H1 (cell line): ENCODE data around the gene C5orf34. TPM values are rescaled to one million over a fixed set of nuclear protein-coding genes. Genes with fewer than 3 reads are reported as not detected.

Experiments used
- CTCF ChIA-PET: fragments of 300-600 bp; sonication (Branson Sonifier 250); formaldehyde crosslinking; loops from one replicate; lab custom pipeline; 2021; ENCODE audit not compliant: partially characterized antibody; lab: Charles Lee
- POLR2A ChIA-PET: fragments of 300-600 bp; sonication (Branson Sonifier 250); formaldehyde crosslinking; loops from one replicate; lab custom pipeline; 2021; ENCODE audit warnings: inconsistent platforms; ENCODE audit not compliant: partially characterized antibody; lab: Charles Lee
- DNase-seq, 2 experiments: peaks; one replicate each; pipeline versions ENCODE4 v3.0.0 to v3.0.0-alpha.2; 2010 to 2022; ENCODE audit warnings: low spot score in 2 of 2, low read depth in 1 of 2, mixed read lengths in 1 of 2
- FAIRE-seq: peaks from 2 replicates; lab custom pipeline; 2011; peaks lifted over from hg19 to GRCh38; lab: Jason Lieb, UNC
- H2AFZ ChIP-seq: 2 replicates; pipeline ENCODE4 v1.8.1; 2012; ENCODE audit warnings: low read length, inconsistent platforms
- H2AK5ac ChIP-seq: 2 replicates; pipeline ENCODE4 v1.6.1; 2013; ENCODE audit warnings: low read depth, low read length
- H2BK120ac ChIP-seq: replicated peaks from 2 replicates; pipeline ENCODE3; 2013; ENCODE audit warnings: low read depth, low read length, inconsistent platforms
- H2BK12ac ChIP-seq: 2 replicates; pipeline ENCODE4 v1.6.1; 2013; ENCODE audit warnings: low read depth, low read length
- H2BK15ac ChIP-seq: 2 replicates; pipeline ENCODE4 v1.6.1; 2013; ENCODE audit warnings: low read length
- H2BK20ac ChIP-seq: 2 replicates; pipeline ENCODE4 v1.6.1; 2013; ENCODE audit warnings: low read length
- H2BK5ac ChIP-seq: 2 replicates; pipeline ENCODE4 v1.6.1; 2013; ENCODE audit warnings: low read depth, low read length
- H3K14ac ChIP-seq: 2 replicates; pipeline ENCODE4 v1.6.1; 2013; ENCODE audit warnings: inconsistent platforms; ENCODE audit not compliant: insufficient read length
- H3K18ac ChIP-seq: 2 replicates; pipeline ENCODE4 v1.6.1; 2013; ENCODE audit warnings: low read length; ENCODE audit errors: extremely low read depth
- H3K23ac ChIP-seq: 2 replicates; pipeline ENCODE4 v1.6.1; 2013; ENCODE audit warnings: inconsistent platforms; ENCODE audit not compliant: insufficient read length
- H3K23me2 ChIP-seq: 2 replicates; pipeline ENCODE4 v1.6.1; 2013; ENCODE audit warnings: low read depth, low read length
- H3K27ac ChIP-seq: 2 replicates; pipeline ENCODE4 v1.6.1; 2011; ENCODE audit warnings: low read depth, low read length, inconsistent platforms
- H3K27me3 ChIP-seq, 4 experiments: replicated peaks in 1 of 4; 1 replicate in 1 of 4; 2 replicates in 3 of 4; pipeline versions ENCODE4 v1.6.1 to v1.8.1; 2011 to 2013; ENCODE audit warnings: low read length in 3 of 4, mild to moderate bottlenecking in 3 of 4, inconsistent platforms in 2 of 4, mixed read lengths in 2 of 4, moderate library complexity in 1 of 4; ENCODE audit not compliant: control insufficient read depth in 3 of 4, insufficient read depth in 3 of 4; ENCODE audit errors: extremely low read depth in 1 of 4
- H3K36me3 ChIP-seq, 4 experiments: 2 replicates each; pipeline versions ENCODE4 v1.6.1 to v1.8.1; 2011 to 2013; ENCODE audit warnings: mild to moderate bottlenecking in 4 of 4, low read length in 3 of 4, moderate library complexity in 2 of 4, control low read depth in 1 of 4, inconsistent platforms in 1 of 4; ENCODE audit not compliant: insufficient read depth in 4 of 4, control insufficient read depth in 2 of 4
- H3K4ac ChIP-seq: replicated peaks from 2 replicates; pipeline ENCODE3; 2013; ENCODE audit warnings: low read length, low read depth, mixed read lengths, inconsistent platforms; ENCODE audit not compliant: insufficient read length
- H3K4me1 ChIP-seq, 4 experiments: replicated peaks in 1 of 4; 1 replicate in 1 of 4; 2 replicates in 3 of 4; pipeline versions ENCODE4 v1.6.1 to v1.8.1; 2011 to 2013; ENCODE audit warnings: low read length in 3 of 4, inconsistent platforms in 2 of 4, mixed read lengths in 1 of 4; ENCODE audit not compliant: insufficient read depth in 4 of 4, control insufficient read depth in 3 of 4
- H3K4me2 ChIP-seq, 2 experiments: 2 replicates each; pipeline versions ENCODE4 v1.6.1 to v1.8.1; 2011 to 2013; ENCODE audit warnings: low read depth in 2 of 2, low read length in 2 of 2, control low read depth in 1 of 2, inconsistent platforms in 1 of 2, mild to moderate bottlenecking in 1 of 2; ENCODE audit not compliant: insufficient read depth in 1 of 2
- H3K4me3 ChIP-seq, 4 experiments: fragments of 200-600, 300-600 bp in 1 of 4; sonication (generic), shearing (Covaris generic), sonication (Bioruptor Twin) in 1 of 4; 2 replicates each; pipeline versions ENCODE4 v1.5.1 to v1.8.1; 2011 to 2016; ENCODE audit warnings: low read length in 4 of 4, low read depth in 3 of 4, control low read depth in 2 of 4, inconsistent platforms in 2 of 4, mild to moderate bottlenecking in 2 of 4, mixed read lengths in 1 of 4, moderate library complexity in 1 of 4; ENCODE audit not compliant: insufficient read depth in 2 of 4; ENCODE audit errors: extremely low read depth in 1 of 4
- H3K56ac ChIP-seq: replicated peaks from 2 replicates; pipeline ENCODE3; 2013; ENCODE audit warnings: low read depth, mild to moderate bottlenecking, mixed read lengths, low read length, inconsistent platforms; ENCODE audit not compliant: insufficient read length
- H3K79me1 ChIP-seq: 2 replicates; pipeline ENCODE4 v1.6.1; 2013; ENCODE audit warnings: low read depth, low read length, control low read depth
- H3K79me2 ChIP-seq, 2 experiments: 2 replicates each; pipeline versions ENCODE4 v1.6.1 to v1.8.1; 2012 to 2013; ENCODE audit warnings: low read length in 2 of 2, mild to moderate bottlenecking in 2 of 2, inconsistent platforms in 1 of 2; ENCODE audit not compliant: insufficient read depth in 2 of 2, control insufficient read depth in 1 of 2
- H3K9ac ChIP-seq, 4 experiments: replicated peaks in 1 of 4; 1 replicate in 1 of 4; 2 replicates in 3 of 4; pipeline versions ENCODE4 v1.6.1 to v1.8.1; 2011 to 2013; ENCODE audit warnings: low read depth in 3 of 4, low read length in 3 of 4, control low read depth in 2 of 4, mild to moderate bottlenecking in 2 of 4, moderate library complexity in 2 of 4, inconsistent platforms in 1 of 4; ENCODE audit errors: extremely low read depth in 1 of 4
- H3K9me3 ChIP-seq, 2 experiments: 2 replicates each; pipeline versions ENCODE4 v1.6.1 to v1.8.1; 2012 to 2013; ENCODE audit warnings: mild to moderate bottlenecking in 2 of 2, moderate library complexity in 2 of 2, control low read depth in 1 of 2, inconsistent platforms in 1 of 2, low read depth in 1 of 2, low read length in 1 of 2, mixed read lengths in 1 of 2; ENCODE audit not compliant: insufficient read depth in 2 of 2
- H4K20me1 ChIP-seq, 2 experiments: replicated peaks in 1 of 2; 2 replicates each; pipeline versions ENCODE3 to v1.8.1; 2011 to 2013; ENCODE audit warnings: inconsistent platforms in 2 of 2, low read length in 2 of 2, mild to moderate bottlenecking in 1 of 2; ENCODE audit not compliant: insufficient read depth in 2 of 2, control insufficient read depth in 1 of 2
- H4K5ac ChIP-seq: 2 replicates; pipeline ENCODE4 v1.6.1; 2013; ENCODE audit warnings: low read length, low read depth, mixed read lengths, inconsistent platforms; ENCODE audit not compliant: insufficient read length
- H4K8ac ChIP-seq: 2 replicates; pipeline ENCODE4 v1.8.0; 2013; ENCODE audit warnings: mild to moderate bottlenecking, moderate library complexity, low read length, inconsistent platforms; ENCODE audit not compliant: insufficient read depth; ENCODE audit errors: extremely low read depth
- H4K91ac ChIP-seq: replicated peaks from 2 replicates; pipeline ENCODE3; 2013; ENCODE audit warnings: low read length, mixed read lengths, inconsistent platforms; ENCODE audit not compliant: insufficient read length
- EZH2 ChIP-seq: fragments of 200-600 bp; sonication (generic); IDR thresholded peaks from 2 replicates; pipeline ENCODE4 v1.7.1; 2012; ENCODE audit warnings: low read depth, mild to moderate bottlenecking, moderate library complexity, low read length, inconsistent platforms; ENCODE audit not compliant: severe bottlenecking
- MAFK ChIP-seq: IDR thresholded peaks from 2 replicates; pipeline ENCODE4 v1.6.1; 2012; ENCODE audit warnings: low read depth, mild to moderate bottlenecking, improper control_type of control experiment, low read length
- RAD21 ChIP-seq, 2 experiments: IDR thresholded peaks in 1 of 2; conservative IDR thresholded peaks in 1 of 2; 2 replicates each; pipeline ENCODE4 v1.6.1; 2011; ENCODE audit warnings: low read depth in 2 of 2, low read length in 2 of 2, improper control_type of control experiment in 1 of 2, inconsistent platforms in 1 of 2, mild to moderate bottlenecking in 1 of 2, moderate library complexity in 1 of 2
- SIRT6 ChIP-seq: IDR thresholded peaks from one replicate; pipeline ENCODE4 v1.7.1; 2012; ENCODE audit warnings: low read length, inconsistent platforms
- TAF1 ChIP-seq: IDR thresholded peaks from 2 replicates; pipeline ENCODE4 v1.6.1; 2011; ENCODE audit warnings: mild to moderate bottlenecking, low read depth, low read length
- TAF7 ChIP-seq: optimal IDR thresholded peaks from 2 replicates; pipeline ENCODE3; 2011; ENCODE audit warnings: low read depth, mild to moderate bottlenecking, inconsistent platforms, low read length, moderate library complexity, borderline replicate concordance
- WGBS, 2 experiments: shearing (Covaris generic) in 1 of 2; methylation state at CpG; one replicate each; pipeline versions ENCODE4 v1.1.6 to v1.1.7; 2013 to 2015; ENCODE audit warnings: low lambda C conversion rate in 2 of 2, mixed read lengths in 2 of 2, inconsistent platforms in 1 of 2, low coverage in 1 of 2, missing lambda C conversion rate in 1 of 2; ENCODE audit not compliant: insufficient replicate concordance in 2 of 2, insufficient coverage in 1 of 2, insufficient read length in 1 of 2; ENCODE audit errors: extremely low coverage in 1 of 2, missing lambda C conversion rate in 1 of 2; 5-methylcytosine and 5-hydroxymethylcytosine counted together
- polyA plus RNA-seq, 7 experiments: library from polyadenylated mRNA; depleted of rRNA in 3 of 7; stranded (reverse) in 5 of 7; unstranded in 2 of 7; fragments of >200 nt in 5 of 7; fragments of 200-250 nt in 2 of 7; gene quantifications; 1 replicate in 5 of 7; 2 replicates in 1 of 7; 4 replicates in 1 of 7; pipeline versions ENCODE4 v1.2.1 to v1.2.3, GENCODE V29; 2011 to 2013; ENCODE audit warnings: missing spikeins in 2 of 7, mixed read lengths in 2 of 7
- total RNA-seq: library from RNA; stranded (reverse); fragmentation: NEBNext Ultra II Directional; extraction: Animal tissue kit (Norgen Biotek cat#: 25700); gene quantifications from 2 replicates; pipeline ENCODE4 v1.2.1, GENCODE V29; 2021
- TF ChIP-seq, protein P1 (sequence below): IDR thresholded peaks from 2 replicates; pipeline ENCODE4 v1.6.1; 2012; ENCODE audit warnings: low read length, inconsistent platforms

Gene C5orf34
- total and polyA plus RNA-seq, 2 of the 8 experiments (the other 6 are each of a cell fraction or from before 2014, with no cell fraction given) = 6.8 to 8.6 TPM

DNA sequence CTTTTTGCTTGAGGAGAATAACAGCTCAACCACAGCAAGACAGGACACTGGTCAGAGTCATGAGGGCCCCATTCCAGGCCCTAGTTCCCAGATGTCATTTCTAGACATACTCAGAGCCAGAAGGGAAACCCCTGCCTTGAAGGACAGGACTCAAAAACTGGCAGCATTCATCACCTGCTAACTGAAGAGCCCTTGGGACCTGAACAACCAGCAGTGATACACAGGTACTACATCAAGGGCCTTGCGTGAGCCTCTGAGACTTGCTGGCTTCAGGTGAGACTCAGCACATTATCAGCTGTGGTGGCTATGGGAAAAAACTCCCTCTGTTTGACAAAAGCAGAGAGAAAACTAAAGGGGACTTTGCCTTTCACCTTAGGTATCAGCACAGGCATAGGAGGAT, 53.9 kb downstream of the C5orf34 start:
- H3K27ac ChIP-seq = no peak overlapping the region
- H3K14ac ChIP-seq = no peak overlapping the region
- ChIA-PET CTCF (interaction anchor here (0.5 kb wide), 1 partner anchor 41 kb away, joined by 3 read pairs; no protein-coding TSS in a partner anchor), POLR2A (no interaction called here)
- H3K23me2 ChIP-seq = no peaks in the 10 kb centered on the region
- H2BK12ac ChIP-seq = no peak overlapping the region
- no peak for DNase-seq
- no peak overlapping the region for H2AK5ac ChIP-seq
- H3K9ac ChIP-seq = no peak overlapping the region
- no peak overlapping the region for H4K8ac ChIP-seq
- H3K79me2 ChIP-seq = peaks cover 0 to 4% of the 10 kb centered on the region in 2 experiments; a peak in 1 of 4 replicates
- no peak overlapping the region for H3K4ac ChIP-seq
- no peaks in the 10 kb centered on the region for H3K27me3 ChIP-seq
- H3K9me3 ChIP-seq = peaks cover 9 to 10% of the 10 kb centered on the region in 2 experiments
- H3K4me2 ChIP-seq = no peak overlapping the region
- no peaks in the 10 kb centered on the region for H3K4me1 ChIP-seq
- no peak overlapping the region for H2BK20ac ChIP-seq
- H2AFZ ChIP-seq = no peak overlapping the region
- no peak overlapping the region for H2BK120ac ChIP-seq
- WGBS, 2 experiments = 94% methylated on average over 1 of the region's 1 CpG; no CpG with 5 or more reads in 1 of the 2 experiments
- peaks cover 0 to 4% (median 0%) of the 10 kb centered on the region in 4 experiments; a peak in 2 of 8 replicates for H3K36me3 ChIP-seq
- H2BK15ac ChIP-seq = no peak overlapping the region
- no peak overlapping the region for H2BK5ac ChIP-seq
- no peak overlapping the region for H4K5ac ChIP-seq
- H3K23ac ChIP-seq = no peak overlapping the region
- H4K91ac ChIP-seq = no peak overlapping the region
- no peak overlapping the region for H3K4me3 ChIP-seq
- no peak for FAIRE-seq
- no peaks in the 10 kb centered on the region for H3K79me1 ChIP-seq
- H3K18ac ChIP-seq = no peak overlapping the region
- no peak overlapping the region for H3K56ac ChIP-seq
- no peaks in the 10 kb centered on the region for H4K20me1 ChIP-seq
- TF ChIP-seq TAF7 (no peak), TAF1 (no peak), MAFK (no peak), RAD21 (IDR thresholded peaks at IDR 0.05 in 1 of 2, conservative IDR thresholded peaks at IDR 0.05 in 1 of 2; ENCODE audit: low read depth in 2 of 2, low read length in 2 of 2) (no peak), EZH2 (no peak), SIRT6 (no peak)
- TF ChIP-seq, protein P1, sequence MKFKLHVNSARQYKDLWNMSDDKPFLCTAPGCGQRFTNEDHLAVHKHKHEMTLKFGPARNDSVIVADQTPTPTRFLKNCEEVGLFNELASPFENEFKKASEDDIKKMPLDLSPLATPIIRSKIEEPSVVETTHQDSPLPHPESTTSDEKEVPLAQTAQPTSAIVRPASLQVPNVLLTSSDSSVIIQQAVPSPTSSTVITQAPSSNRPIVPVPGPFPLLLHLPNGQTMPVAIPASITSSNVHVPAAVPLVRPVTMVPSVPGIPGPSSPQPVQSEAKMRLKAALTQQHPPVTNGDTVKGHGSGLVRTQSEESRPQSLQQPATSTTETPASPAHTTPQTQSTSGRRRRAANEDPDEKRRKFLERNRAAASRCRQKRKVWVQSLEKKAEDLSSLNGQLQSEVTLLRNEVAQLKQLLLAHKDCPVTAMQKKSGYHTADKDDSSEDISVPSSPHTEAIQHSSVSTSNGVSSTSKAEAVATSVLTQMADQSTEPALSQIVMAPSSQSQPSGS = no peak
